Stimulated activated CD4-positive, alpha-beta T cell treated with anti-CD3 and anti-CD28 coated beads, Interleukin-2, amount 100 ng/mL, for 48 hours (primary cell): ENCODE measurements around the gene TBC1D13.
"Not testable (repeated sequence)": the region's sequence is repeated elsewhere in the genome, so short reads cannot be mapped to it uniquely, and the experiment has no call there.

Experiments
- DNase-seq, 2 donors: peaks; one replicate each; pipeline ENCODE4 v3.0.0-alpha.2; 2020

The TBC1D13 gene

DNA sequence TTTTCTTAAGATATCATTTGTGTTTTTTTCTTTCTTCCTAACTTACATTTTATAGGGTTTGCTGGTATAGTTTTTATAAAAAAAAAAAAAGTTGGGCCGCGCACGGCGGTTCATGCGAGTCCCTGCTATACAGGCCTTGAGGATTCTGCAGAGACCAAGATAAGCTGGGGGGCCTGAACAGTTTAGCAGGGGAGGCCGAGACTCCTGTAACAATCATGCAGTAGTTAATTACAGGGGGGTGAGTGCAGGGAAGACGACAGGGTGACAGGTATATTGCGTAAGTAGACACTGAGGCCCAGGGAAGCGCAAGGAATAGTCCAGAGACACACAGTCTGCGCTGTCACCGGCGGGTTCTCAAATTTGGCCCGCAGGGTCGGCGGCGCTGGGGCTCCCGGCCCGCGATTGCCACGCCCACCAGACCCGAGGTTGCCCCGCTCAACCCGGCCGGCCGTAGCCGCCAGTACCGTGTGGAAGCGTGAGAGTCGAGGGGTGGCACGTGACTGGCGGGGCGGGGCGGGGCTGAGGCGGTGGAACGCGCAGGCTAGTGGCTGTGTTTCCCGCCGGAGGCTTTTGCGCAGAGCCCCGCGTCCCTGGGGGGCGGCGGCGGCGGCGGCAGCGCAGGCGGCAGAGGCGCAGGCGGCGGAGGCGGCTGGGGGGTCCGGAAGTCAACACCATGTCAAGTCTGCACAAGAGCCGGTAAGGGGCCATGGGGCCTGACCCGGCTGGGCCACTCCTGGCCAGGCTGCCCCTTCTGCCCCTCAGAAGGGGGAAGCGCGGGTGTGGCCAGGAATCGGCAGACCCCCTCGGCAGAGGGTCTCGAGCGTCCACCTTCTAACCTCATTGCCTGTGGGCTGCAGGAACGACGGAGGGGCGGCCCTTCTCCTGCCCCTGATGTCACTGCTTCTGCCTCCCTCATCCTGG, at the start of gene TBC1D13:
Gene TBC1D13, plus strand, starts transcription at position 573 of the 921 bp plus-strand sequence. Its CDS starts 101 bp downstream, at position 674.
- peak; percentile 85 to 89 for DNase-seq

DNA sequence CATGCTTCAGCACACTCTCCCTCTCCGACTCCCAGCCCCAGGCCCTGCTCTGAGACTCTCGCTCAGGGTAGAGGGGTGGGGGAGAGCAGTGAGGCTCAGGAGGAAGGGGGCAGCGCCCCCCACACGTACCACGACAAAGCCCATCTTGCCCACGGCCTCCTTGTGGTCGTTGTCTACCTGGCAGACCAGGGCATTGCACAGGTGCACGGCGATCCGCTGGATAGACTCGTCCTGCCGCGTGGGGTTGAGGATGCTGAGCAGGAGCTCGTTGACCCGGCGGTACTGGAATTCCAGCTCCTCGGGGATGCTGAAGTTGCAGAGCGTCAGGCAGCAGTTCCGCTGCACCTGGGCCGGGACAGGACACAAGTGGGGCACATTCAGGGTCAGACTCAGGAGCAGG, 44.7 kb upstream of the TBC1D13 start:
- no peak for DNase-seq

- no peak for DNase-seq
Measured at GRCh38 chr9:128743421-128743820, 43.6 kb upstream of the TBC1D13 start.

- no peak for DNase-seq
Measured at GRCh38 chr9:128747241-128747640, 39.8 kb upstream of the TBC1D13 start.

GRCh38 chr9:128750926-128751595, 36.0 kb upstream of the TBC1D13 start:
- DNase-seq, result no peak

- no peak for DNase-seq
Measured at GRCh38 chr9:128753627-128754026, 33.4 kb upstream of the TBC1D13 start.

GRCh38 chr9:128757602-128758001, 29.5 kb upstream of the TBC1D13 start:
- DNase-seq, result no peak

DNA sequence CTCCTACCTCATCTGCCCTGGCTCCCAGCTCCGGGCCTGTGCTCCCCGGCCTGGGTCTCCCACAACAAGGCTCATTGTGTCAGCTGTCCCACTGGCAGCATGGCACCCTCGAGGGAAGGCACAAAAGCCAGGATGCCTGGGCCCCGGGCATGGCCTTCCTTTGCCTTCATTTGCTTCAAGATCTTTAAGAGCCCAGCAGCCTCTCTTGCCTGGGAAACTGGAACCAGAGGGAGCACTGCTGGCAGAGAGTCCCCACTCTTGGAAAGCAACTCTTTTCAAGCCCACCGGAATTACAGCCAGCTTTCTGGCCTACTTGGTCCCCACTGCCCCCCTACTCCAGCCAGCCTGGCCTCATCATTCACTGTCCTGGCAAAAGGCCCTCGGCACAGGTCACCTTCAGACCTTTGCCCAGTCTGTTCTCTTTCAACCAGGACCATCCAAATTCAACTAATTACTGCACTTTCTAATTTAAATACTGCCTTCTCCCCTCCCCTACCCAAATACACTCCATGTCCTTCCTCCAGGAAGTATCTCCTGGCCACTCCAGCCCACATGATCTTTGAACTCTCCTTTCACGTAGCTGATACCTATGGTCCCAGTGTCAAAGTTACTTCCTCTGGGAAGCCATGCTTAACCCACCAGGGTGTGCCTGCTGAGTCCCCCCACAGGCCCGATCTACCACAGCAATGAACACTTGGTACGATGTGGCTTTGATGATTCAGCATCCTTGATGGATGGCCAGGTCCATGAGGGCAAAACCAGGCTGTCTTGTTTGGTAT, 24.2 kb upstream of the TBC1D13 start:
- no peak for DNase-seq

GRCh38 chr9:128764361-128764760, 22.7 kb upstream of the TBC1D13 start:
- no peak for DNase-seq

GRCh38 chr9:128765499-128765898, 21.6 kb upstream of the TBC1D13 start:
- no peak for DNase-seq

DNA sequence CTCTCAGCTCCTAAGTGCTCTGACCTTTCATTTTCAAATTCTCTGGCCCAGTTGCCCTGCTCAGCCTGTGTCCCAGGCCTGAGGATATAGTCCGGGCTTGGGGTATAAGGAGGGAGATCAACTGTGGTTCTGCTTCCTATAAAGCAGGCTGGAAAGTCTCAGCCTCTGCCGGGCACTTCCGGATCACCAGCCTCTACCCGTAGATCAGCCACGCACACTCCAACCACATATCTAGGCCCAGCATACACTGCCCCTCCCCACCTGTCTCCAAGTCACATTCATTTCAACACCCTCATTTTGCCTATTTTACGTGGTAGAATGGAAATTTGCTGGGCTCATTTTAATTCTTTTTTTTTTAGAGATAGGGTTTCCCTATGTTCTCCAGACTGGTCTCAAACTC, 18.4 kb upstream of the TBC1D13 start:
- no peak for DNase-seq

GRCh38 chr9:128770286-128771030, 16.6 kb upstream of the TBC1D13 start:
- no peak for DNase-seq

DNA sequence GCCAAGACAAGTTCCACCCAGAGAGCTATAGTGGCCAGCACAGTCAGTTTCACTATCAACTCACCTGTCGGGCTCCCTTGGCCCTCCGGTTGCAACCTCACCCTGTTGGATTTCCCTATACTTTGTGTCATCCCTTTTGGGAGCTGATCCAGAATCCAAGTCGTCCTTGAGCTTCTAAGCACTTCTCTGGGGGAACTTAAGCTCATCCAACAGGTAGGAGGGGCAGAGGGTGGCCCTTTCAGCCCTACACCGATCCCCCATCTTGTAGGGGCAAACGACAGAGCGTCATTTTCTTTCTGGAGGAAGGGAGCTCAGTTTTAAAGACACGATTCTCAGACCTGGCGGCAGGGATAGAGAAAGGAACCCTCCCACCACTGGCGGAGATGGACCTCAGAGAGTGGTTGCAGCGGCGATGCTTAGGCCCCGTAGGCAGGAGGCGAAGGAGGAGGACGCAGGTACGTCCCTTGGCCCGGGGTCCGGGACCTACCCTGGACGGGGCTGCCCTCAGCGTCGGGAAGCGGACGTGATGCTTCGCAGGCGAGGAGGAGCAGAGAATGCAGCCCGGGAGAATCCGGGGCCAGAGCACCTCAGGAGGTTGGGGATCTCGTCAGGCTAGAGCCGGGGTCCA, 15.8 kb upstream of the TBC1D13 start:
- DNase-seq, result peak in 1 of 2 donors; percentile 1

DNA sequence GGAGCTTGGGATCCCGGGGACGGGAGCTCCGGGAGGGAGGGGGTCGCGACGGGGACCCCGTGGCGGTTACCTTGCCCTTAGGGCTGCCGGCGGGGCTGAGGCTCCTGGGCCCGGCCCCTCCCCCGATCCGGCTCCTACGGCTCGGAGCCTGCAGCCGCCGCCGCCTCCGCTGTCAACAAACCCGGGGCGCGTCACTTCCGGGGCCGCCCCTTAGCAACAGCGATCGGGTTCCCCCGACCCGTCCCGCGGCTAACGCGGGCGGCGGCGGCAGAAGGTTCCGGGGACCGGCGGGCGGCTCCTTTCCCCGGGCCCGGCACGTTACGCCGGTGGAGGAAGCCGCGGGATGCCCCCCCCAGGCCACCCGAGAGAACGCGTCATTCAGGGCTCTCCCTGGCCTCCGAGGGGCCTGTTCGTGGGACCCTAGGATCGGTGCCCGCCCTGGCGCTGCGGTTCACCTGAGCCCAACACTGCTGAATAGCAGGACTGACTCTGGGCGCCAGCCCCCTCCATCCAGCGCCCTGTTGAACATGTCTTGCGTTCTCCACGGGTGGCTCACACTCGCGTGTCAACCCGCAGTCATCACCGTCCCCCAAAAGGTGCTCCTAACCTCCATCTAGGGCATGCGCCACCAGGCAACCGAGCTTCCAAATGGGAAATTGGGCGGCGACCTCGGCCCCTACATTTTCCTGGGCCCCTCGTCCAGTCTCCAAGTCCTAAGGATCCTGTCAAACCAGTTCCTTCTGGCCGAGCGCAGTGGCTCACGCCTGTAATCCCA, 15.1 kb upstream of the TBC1D13 start, which contains the start of gene ZER1:
Gene ZER1, minus strand, starts transcription at position 183 of the 775 bp plus-strand sequence. CDS start 16,362 bp downstream, outside the sequence.
- peak; percentile 90 to 94 for DNase-seq

- DNase-seq, result no peak
Measured at GRCh38 chr9:128773049-128773448, 14.0 kb upstream of the TBC1D13 start.

GRCh38 chr9:128774804-128775203, 12.2 kb upstream of the TBC1D13 start:
- no peak for DNase-seq

DNA sequence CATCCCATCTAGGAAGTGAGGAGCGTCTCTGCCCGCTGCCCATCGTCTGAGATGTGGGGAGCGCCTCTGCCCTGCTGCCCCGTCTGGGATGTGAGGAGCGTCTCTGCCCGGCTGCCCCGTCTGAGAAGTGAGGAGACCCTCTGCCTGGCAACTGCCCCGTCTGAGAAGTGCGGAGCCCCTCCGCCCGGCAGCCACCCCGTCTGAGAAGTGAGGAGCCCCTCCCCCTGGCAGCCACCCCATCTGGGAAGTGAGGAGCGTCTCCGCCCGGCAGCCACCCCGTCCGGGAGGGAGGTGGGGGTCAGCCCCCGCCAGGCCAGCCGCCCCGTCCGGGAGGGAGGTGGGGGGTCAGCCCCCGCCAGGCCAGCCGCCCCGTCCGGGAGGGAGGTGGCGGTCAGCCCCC, 7.0 kb upstream of the TBC1D13 start:
- DNase-seq, result not testable (repeated sequence)

DNA sequence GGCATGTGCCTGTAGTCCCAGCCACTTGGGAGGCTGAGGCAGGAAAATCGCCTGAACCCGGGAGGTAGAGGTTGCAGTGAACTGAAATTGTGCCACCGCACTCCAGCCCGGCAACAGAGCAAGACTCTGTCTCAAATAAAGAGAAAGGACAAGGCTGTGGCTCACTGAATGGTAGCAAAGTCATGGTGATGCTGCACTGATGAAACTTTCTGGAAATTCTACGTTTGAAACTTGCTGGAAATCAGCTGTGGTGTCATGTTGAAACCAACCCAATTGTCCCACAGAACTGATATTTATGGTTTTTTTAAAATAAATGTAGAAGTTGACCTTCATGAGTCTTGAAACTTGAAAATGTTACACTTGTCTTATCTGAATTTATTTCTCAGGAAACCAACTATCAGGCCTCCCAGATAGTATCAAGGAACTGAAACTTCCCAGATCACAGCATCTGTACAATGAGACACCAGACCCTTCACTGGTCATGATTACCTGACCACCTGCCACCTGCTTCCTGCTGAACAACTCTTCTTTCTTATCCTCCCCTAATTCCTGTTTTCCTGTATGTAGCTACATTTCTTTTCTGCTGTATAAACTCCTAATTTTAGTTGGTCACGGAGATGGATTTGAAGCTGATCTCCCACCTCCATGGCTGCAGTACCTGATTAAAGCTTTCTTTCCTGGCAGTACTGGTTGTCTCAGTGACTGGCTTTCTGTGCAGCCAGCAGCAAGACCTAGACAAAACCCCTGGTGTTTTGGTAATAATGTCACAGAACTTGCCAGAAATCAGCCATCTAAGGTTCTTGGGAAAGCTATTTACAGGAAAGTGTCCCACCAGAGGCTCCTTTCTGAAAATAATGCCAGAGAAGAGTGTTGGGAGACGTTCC, 5.6 kb upstream of the TBC1D13 start:
- DNase-seq, result no peak

- DNase-seq, result no peak
Measured at GRCh38 chr9:128782669-128783068, 4.4 kb upstream of the TBC1D13 start.

DNA sequence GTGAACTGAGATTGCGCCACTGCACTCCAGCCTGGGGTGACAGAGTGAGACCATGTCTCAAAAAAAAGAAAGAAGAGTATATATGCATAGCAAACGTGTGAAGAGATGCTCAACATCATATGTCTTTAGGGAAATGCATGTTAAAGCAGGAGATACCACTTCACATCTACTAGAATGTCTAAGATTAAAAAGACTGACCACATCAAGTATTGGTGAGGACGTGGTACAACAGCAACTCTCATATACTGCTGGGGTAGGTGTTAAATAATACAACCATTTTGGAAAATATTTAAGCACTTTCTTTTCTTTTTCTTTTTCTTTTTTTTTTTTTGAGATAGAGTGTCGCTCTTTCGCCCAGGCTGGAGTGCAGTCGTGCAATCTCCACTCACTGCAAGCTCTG, 1.6 kb upstream of the TBC1D13 start:
- no peak for DNase-seq
